HEK293 (cell line): ENCODE results near the gene C14orf119.

Experiments used
- CTCF ChIA-PET: fragments of 350-600 bp; formaldehyde crosslinking; extraction: SDS; loops from one replicate; lab custom pipeline; 2021; ENCODE audit warnings: antibody characterized with exemption; lab: Yijun Ruan, JAX
- POLR2A ChIA-PET: fragments of 300-600 bp; formaldehyde crosslinking; extraction: SDS; loops from one replicate; lab custom pipeline; 2020; ENCODE audit warnings: antibody characterized with exemption, inconsistent platforms; lab: Yijun Ruan, JAX
- H3K27ac ChIP-seq: fragments of 200-500 bp; sonication (Bioruptor generic); 2 replicates; pipeline ENCODE4 v1.5.1; 2014; ENCODE audit warnings: low read depth, low read length, control low read depth, inconsistent platforms; ENCODE audit errors: extremely low read depth
- H3K36me3 ChIP-seq, 2 experiments: fragments of 200-500 bp in 1 of 2; sonication (Bioruptor generic) in 1 of 2; 1 replicate in 1 of 2; 2 replicates in 1 of 2; pipeline ENCODE4 v1.5.1; 2014 to 2017; ENCODE audit warnings: inconsistent platforms in 2 of 2, low read length in 2 of 2; ENCODE audit not compliant: control insufficient read depth in 2 of 2, insufficient read depth in 1 of 2
- H3K4me1 ChIP-seq: fragments of 200-500 bp; sonication (Bioruptor generic); 2 replicates; pipeline ENCODE4 v1.5.1; 2014; ENCODE audit warnings: mild to moderate bottlenecking, low read length, inconsistent platforms; ENCODE audit not compliant: control insufficient read depth, insufficient read depth
- H3K4me3 ChIP-seq: 2 replicates; pipeline ENCODE4 v1.5.1; 2011; ENCODE audit warnings: low read depth, mild to moderate bottlenecking, control low read depth, low read length, moderate library complexity
- H3K9me3 ChIP-seq: fragments of 200-500 bp; sonication (Bioruptor generic); 2 replicates; pipeline ENCODE4 v1.5.1; 2014; ENCODE audit warnings: low read depth, low read length, inconsistent platforms; ENCODE audit not compliant: control insufficient read depth, insufficient read depth
- GLI2 ChIP-seq: fragments of 450-650 bp; formaldehyde crosslinking; IDR thresholded peaks from 2 replicates; pipeline ENCODE4; 2017; ENCODE audit warnings: missing biosample characterization, missing genetic modification characterization, low read depth, borderline replicate concordance
- HOXA7 ChIP-seq: sonication (generic); formaldehyde crosslinking; IDR thresholded peaks from 2 replicates; pipeline ENCODE4 v1.8.1; 2022; ENCODE audit warnings: missing genetic modification reagents, borderline replicate concordance
- HOXD13 ChIP-seq: sonication (generic); formaldehyde crosslinking; IDR thresholded peaks from 2 replicates; pipeline ENCODE4 v1.8.0; 2022; ENCODE audit warnings: missing genetic modification reagents, borderline replicate concordance
- SP3 ChIP-seq: fragments of 450-650 bp; formaldehyde crosslinking; IDR thresholded peaks from 2 replicates; pipeline ENCODE4 v1.5.1; 2016; ENCODE audit warnings: missing biosample characterization, missing genetic modification characterization
- ZBTB11 ChIP-seq: fragments of 450-650 bp; formaldehyde crosslinking; conservative IDR thresholded peaks from 2 replicates; pipeline ENCODE4 v1.5.1; 2016; ENCODE audit warnings: low read depth, missing biosample characterization, missing genetic modification characterization
- ZBTB26 ChIP-seq: fragments of 450-650 bp; formaldehyde crosslinking; optimal IDR thresholded peaks from 2 replicates; pipeline ENCODE3; 2016; ENCODE audit warnings: missing biosample characterization, mild to moderate bottlenecking, missing genetic modification characterization
- ZBTB48 ChIP-seq: fragments of 450-650 bp; formaldehyde crosslinking; IDR thresholded peaks from 2 replicates; pipeline ENCODE4 v1.5.1; 2016; ENCODE audit warnings: missing biosample characterization, missing genetic modification characterization
- ZBTB7A ChIP-seq: fragments of 450-650 bp; formaldehyde crosslinking; IDR thresholded peaks from 2 replicates; pipeline ENCODE4 v1.5.1; 2016; ENCODE audit warnings: low read depth, missing biosample characterization, missing genetic modification characterization
- ZNF19 ChIP-seq: fragments of 450-650 bp; formaldehyde crosslinking; IDR thresholded peaks from 2 replicates; pipeline ENCODE4; 2016; ENCODE audit warnings: missing biosample characterization, missing genetic modification characterization, low read depth
- ZNF26 ChIP-seq: fragments of 450-650 bp; formaldehyde crosslinking; IDR thresholded peaks from 2 replicates; pipeline ENCODE4 v1.5.1; 2016; ENCODE audit warnings: missing biosample characterization, missing genetic modification characterization
- ZNF266 ChIP-seq: fragments of 450-650 bp; formaldehyde crosslinking; IDR thresholded peaks from 2 replicates; pipeline ENCODE4 v1.5.1; 2016; ENCODE audit warnings: missing biosample characterization, missing genetic modification characterization, low read depth
- ZNF37A ChIP-seq: fragments of 450-650 bp; IDR thresholded peaks from 2 replicates; pipeline ENCODE4 v1.5.1; 2018; ENCODE audit warnings: missing biosample characterization, missing genetic modification characterization
- ZNF610 ChIP-seq: fragments of 450-650 bp; formaldehyde crosslinking; IDR thresholded peaks from 2 replicates; pipeline ENCODE4 v1.5.1; 2016; ENCODE audit warnings: missing biosample characterization, missing genetic modification characterization, borderline replicate concordance
- ZNF768 ChIP-seq: fragments of 450-650 bp; formaldehyde crosslinking; IDR thresholded peaks from 2 replicates; pipeline ENCODE4 v1.5.1; 2018; ENCODE audit warnings: missing biosample characterization, mild to moderate bottlenecking, missing genetic modification characterization
- ZSCAN23 ChIP-seq: fragments of 450-650 bp; formaldehyde crosslinking; IDR thresholded peaks from 2 replicates; pipeline ENCODE4 v1.5.1; 2016; ENCODE audit warnings: missing biosample characterization, missing genetic modification characterization
- TF ChIP-seq, protein P1 (sequence below): fragments of 450-650 bp; formaldehyde crosslinking; IDR thresholded peaks from 2 replicates; pipeline ENCODE4 v1.5.0; 2017; ENCODE audit warnings: missing biosample characterization, missing genetic modification characterization, borderline replicate concordance
- TF ChIP-seq, protein P2 (sequence below): fragments of 450-650 bp; formaldehyde crosslinking; IDR thresholded peaks from 2 replicates; pipeline ENCODE4 v1.5.1; 2016; ENCODE audit warnings: missing biosample characterization, missing genetic modification characterization
- TF ChIP-seq, protein P3 (sequence below): fragments of 450-650 bp; formaldehyde crosslinking; IDR thresholded peaks from 2 replicates; pipeline ENCODE4 v1.5.1; 2016; ENCODE audit warnings: missing biosample characterization, missing genetic modification characterization
- TF ChIP-seq, protein P4 (sequence below): fragments of 450-650 bp; formaldehyde crosslinking; IDR thresholded peaks from 2 replicates; pipeline ENCODE4 v1.5.1; 2016; ENCODE audit warnings: missing biosample characterization, missing genetic modification characterization

The C14orf119 gene

GRCh38 chr14:23086565-23086964, 8.7 kb upstream of the C14orf119 start (continued):
- TF ChIP-seq, protein P1, sequence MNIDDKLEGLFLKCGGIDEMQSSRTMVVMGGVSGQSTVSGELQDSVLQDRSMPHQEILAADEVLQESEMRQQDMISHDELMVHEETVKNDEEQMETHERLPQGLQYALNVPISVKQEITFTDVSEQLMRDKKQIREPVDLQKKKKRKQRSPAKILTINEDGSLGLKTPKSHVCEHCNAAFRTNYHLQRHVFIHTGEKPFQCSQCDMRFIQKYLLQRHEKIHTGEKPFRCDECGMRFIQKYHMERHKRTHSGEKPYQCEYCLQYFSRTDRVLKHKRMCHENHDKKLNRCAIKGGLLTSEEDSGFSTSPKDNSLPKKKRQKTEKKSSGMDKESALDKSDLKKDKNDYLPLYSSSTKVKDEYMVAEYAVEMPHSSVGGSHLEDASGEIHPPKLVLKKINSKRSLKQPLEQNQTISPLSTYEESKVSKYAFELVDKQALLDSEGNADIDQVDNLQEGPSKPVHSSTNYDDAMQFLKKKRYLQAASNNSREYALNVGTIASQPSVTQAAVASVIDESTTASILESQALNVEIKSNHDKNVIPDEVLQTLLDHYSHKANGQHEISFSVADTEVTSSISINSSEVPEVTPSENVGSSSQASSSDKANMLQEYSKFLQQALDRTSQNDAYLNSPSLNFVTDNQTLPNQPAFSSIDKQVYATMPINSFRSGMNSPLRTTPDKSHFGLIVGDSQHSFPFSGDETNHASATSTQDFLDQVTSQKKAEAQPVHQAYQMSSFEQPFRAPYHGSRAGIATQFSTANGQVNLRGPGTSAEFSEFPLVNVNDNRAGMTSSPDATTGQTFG, result no peak
- TF ChIP-seq ZNF19 (no peak), ZNF266 (tag by site-specific recombination) (no peak), ZBTB48 (tag by site-specific recombination) (no peak), ZBTB11 (tag by site-specific recombination) (no peak)
- TF ChIP-seq, protein P2, sequence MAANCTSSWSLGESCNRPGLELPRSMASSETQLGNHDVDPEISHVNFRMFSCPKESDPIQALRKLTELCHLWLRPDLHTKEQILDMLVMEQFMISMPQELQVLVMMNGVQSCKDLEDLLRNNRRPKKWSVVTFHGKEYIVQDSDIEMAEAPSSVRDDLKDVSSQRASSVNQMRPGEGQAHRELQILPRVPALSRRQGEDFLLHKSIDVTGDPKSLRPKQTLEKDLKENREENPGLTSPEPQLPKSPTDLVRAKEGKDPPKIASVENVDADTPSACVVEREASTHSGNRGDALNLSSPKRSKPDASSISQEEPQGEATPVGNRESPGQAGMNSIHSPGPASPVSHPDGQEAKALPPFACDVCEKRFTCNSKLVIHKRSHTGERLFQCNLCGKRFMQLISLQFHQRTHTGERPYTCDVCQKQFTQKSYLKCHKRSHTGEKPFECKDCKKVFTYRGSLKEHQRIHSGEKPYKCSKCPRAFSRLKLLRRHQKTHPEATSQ (tag by site-specific recombination), result no peak
- TF ChIP-seq, all 188 proteins: peak for 0

DNA sequence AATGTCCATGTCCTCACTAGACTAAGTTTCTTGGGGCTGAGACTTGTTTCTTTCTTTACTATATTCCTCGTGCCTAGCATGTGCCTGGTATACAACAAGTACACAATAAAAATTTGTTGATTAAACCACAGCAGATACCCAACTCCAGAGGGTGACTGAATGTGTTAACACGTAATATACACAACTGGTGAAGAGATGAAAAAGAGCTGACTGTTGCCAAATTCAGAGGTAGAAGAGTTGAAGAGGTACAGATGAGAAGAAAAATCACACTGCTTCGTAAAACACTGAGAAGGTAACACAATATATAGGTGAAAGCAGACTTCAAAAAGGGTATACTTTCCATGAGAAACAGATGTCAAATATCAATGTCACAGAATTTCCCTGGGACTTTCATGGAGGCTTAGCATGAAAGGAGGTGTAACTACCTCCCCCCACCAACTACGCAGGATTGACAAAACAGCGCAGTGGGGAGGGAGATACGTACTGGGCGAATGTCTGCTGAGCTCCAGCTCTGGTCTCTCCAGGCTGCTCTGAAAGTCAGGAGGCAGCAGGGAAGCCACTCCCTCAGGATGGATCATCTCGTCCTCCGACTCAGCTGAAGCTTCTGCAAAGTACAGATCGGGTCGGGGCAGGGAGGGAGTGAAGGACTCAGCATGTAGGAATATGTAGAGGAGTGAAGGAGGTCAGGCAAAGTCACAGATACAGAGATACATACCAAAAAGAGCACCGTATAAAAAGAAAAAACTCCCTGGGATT, 5.6 kb upstream of the C14orf119 start:
- no peak overlapping the region for H3K4me3 ChIP-seq
- H3K27ac ChIP-seq, result no peak overlapping the region
- CTCF ChIA-PET, result interaction anchor here (0.7 to 5.9 kb wide), 4 partner anchors 13 to 103 kb away, joined by 3 to 49 read pairs (median 14); no protein-coding TSS in a partner anchor
- no peaks in the 10 kb centered on the region for H3K9me3 ChIP-seq
- peaks cover 7% of the 10 kb centered on the region; the same call in 1 of the 2 replicates for H3K4me1 ChIP-seq
- H3K36me3 ChIP-seq, result peaks cover 67 to 84% of the 10 kb centered on the region in 2 experiments
- POLR2A ChIA-PET, result no interaction called here
- TF ChIP-seq ZNF26 (tag by site-specific recombination) (no peak), SP3 (tag by site-specific recombination) (0 out of 2 replicates have a peak, but pooled peaks have one; percentile 3)
- TF ChIP-seq, protein P3, sequence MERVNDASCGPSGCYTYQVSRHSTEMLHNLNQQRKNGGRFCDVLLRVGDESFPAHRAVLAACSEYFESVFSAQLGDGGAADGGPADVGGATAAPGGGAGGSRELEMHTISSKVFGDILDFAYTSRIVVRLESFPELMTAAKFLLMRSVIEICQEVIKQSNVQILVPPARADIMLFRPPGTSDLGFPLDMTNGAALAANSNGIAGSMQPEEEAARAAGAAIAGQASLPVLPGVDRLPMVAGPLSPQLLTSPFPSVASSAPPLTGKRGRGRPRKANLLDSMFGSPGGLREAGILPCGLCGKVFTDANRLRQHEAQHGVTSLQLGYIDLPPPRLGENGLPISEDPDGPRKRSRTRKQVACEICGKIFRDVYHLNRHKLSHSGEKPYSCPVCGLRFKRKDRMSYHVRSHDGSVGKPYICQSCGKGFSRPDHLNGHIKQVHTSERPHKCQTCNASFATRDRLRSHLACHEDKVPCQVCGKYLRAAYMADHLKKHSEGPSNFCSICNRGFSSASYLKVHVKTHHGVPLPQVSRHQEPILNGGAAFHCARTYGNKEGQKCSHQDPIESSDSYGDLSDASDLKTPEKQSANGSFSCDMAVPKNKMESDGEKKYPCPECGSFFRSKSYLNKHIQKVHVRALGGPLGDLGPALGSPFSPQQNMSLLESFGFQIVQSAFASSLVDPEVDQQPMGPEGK (tag by site-specific recombination), result no peak

GRCh38 chr14:23090254-23090636, 5.1 kb upstream of the C14orf119 start:
- H3K27ac ChIP-seq, result no peak overlapping the region
- H3K4me1 ChIP-seq, result peaks cover 7% of the 10 kb centered on the region; the same call in 1 of the 2 replicates
- no peaks in the 10 kb centered on the region for H3K9me3 ChIP-seq
- H3K4me3 ChIP-seq, result no peak overlapping the region
- CTCF ChIA-PET, result interaction anchor here (0.7 to 5.9 kb wide), 4 partner anchors 9 to 22 kb away, joined by 3 to 49 read pairs (median 14); no protein-coding TSS in a partner anchor
- H3K36me3 ChIP-seq, result peaks cover 61 to 79% of the 10 kb centered on the region in 2 experiments
- POLR2A ChIA-PET, result no interaction called here
- TF ChIP-seq GLI2 (tag by site-specific recombination), result no peak
- no peak for TF ChIP-seq HOXA7 (CRISPR knock-in tag)
- no peak for TF ChIP-seq HOXD13 (CRISPR knock-in tag)
- no peak for TF ChIP-seq ZSCAN23
- TF ChIP-seq, protein P4, sequence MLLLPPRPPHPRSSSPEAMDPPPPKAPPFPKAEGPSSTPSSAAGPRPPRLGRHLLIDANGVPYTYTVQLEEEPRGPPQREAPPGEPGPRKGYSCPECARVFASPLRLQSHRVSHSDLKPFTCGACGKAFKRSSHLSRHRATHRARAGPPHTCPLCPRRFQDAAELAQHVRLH (tag by site-specific recombination), result no peak
- TF ChIP-seq ZBTB7A (tag by site-specific recombination), result no peak
- TF ChIP-seq ZBTB26 (tag by site-specific recombination), result no peak
- TF ChIP-seq ZNF37A, result no peak
- TF ChIP-seq ZNF768 (tag by site-specific recombination), result no peak
- TF ChIP-seq ZNF610 (tag by site-specific recombination), result no peak
